Measurements from ENCODE around the gene ZFX. TPM values are rescaled to one million over a fixed set of nuclear protein-coding genes. Genes with fewer than 3 reads are reported as not detected.

The ZFX gene
- total RNA-seq, 4 donors from 2014 or later: 42.9 to 63.3 (median 57.3) TPM

GRCh38 chrX:24226176-24226575 lies 76.6 kb downstream of the ZFX start:
- Histone ChIP-seq H3K27me3 (no peaks in the 10 kb centered on the region), H3K4me3 (no peak overlapping the region), H3K4me1 (no peaks in the 10 kb centered on the region), H3K9me3 (no peaks in the 10 kb centered on the region), H3K27ac (no peak overlapping the region), H3K36me3 (no peaks in the 10 kb centered on the region)
- in situ Hi-C loops (cut with MboI; ENCODE audit: low sequenced_read_pairs in 4 of 4) (loop anchor here in 2 of 4 donors (25.0 kb wide), 1 partner anchor 139 kb away; no protein-coding TSS in a partner anchor), intact Hi-C loops (cut with DNase I; ENCODE audit: low total_unique reads) (no loop called here)
- ATAC-seq: no peak
- DNase-seq: no peak
- TF ChIP-seq CTCF (IDR thresholded peaks at IDR 0.05 in 4 of 5, conservative IDR thresholded peaks at IDR 0.05 in 1 of 5) (no peak), POLR2A (IDR thresholded peaks at IDR 0.05) (no peak)

GRCh38 chrX:24228596-24228995 lies 79.1 kb downstream of the ZFX start:
- TF ChIP-seq CTCF (IDR thresholded peaks at IDR 0.05 in 4 of 5, conservative IDR thresholded peaks at IDR 0.05 in 1 of 5) (no peak), POLR2A (IDR thresholded peaks at IDR 0.05) (no peak)
- DNase-seq (no peak), ATAC-seq (no peak)
- Histone ChIP-seq H3K9me3 (no peaks in the 10 kb centered on the region), H3K27ac (no peak overlapping the region), H3K36me3 (no peaks in the 10 kb centered on the region), H3K27me3 (no peaks in the 10 kb centered on the region), H3K4me1 (no peaks in the 10 kb centered on the region), H3K4me3 (no peak overlapping the region)
- intact Hi-C loops (cut with DNase I; ENCODE audit: low total_unique reads): no loop called here
- in situ Hi-C loops (cut with MboI; ENCODE audit: low sequenced_read_pairs in 4 of 4): loop anchor here in 2 of 4 donors (25.0 kb wide), 1 partner anchor 141 kb away; no protein-coding TSS in a partner anchor

GRCh38 chrX:24229400-24229879 lies 79.9 kb downstream of the ZFX start:
- ATAC-seq (no peak), DNase-seq (no peak)
- Histone ChIP-seq H3K27ac (no peak overlapping the region), H3K4me1 (no peaks in the 10 kb centered on the region), H3K4me3 (no peak overlapping the region), H3K36me3 (no peaks in the 10 kb centered on the region), H3K27me3 (no peaks in the 10 kb centered on the region), H3K9me3 (no peaks in the 10 kb centered on the region)
- in situ Hi-C loops (cut with MboI; ENCODE audit: low sequenced_read_pairs in 4 of 4) (loop anchor here in 2 of 4 donors (25.0 kb wide), 1 partner anchor 142 kb away; no protein-coding TSS in a partner anchor), intact Hi-C loops (cut with DNase I; ENCODE audit: low total_unique reads) (no loop called here)
- TF ChIP-seq CTCF (IDR thresholded peaks at IDR 0.05 in 4 of 5, conservative IDR thresholded peaks at IDR 0.05 in 1 of 5) (no peak), POLR2A (IDR thresholded peaks at IDR 0.05) (no peak)

- no peak for DNase-seq
- intact Hi-C loops (cut with DNase I; ENCODE audit: low total_unique reads) (no loop called here), in situ Hi-C loops (cut with MboI; ENCODE audit: low sequenced_read_pairs in 4 of 4) (loop anchor here in 2 of 4 donors (10.0 to 25.0 kb wide), 2 partner anchors 143 to 315 kb away; no protein-coding TSS in a partner anchor)
- Histone ChIP-seq H3K27me3 (no peaks in the 10 kb centered on the region), H3K36me3 (no peaks in the 10 kb centered on the region), H3K4me3 (no peak overlapping the region), H3K9me3 (no peaks in the 10 kb centered on the region), H3K27ac (no peak overlapping the region), H3K4me1 (no peaks in the 10 kb centered on the region)
- TF ChIP-seq POLR2A (IDR thresholded peaks at IDR 0.05): no peak
- TF ChIP-seq CTCF (IDR thresholded peaks at IDR 0.05 in 4 of 5, conservative IDR thresholded peaks at IDR 0.05 in 1 of 5): no peak
- ATAC-seq: no peak
Measured at GRCh38 chrX:24229976-24230375, 80.4 kb downstream of the ZFX start.

GRCh38 chrX:24231131-24231540 lies 81.6 kb downstream of the ZFX start:
- TF ChIP-seq POLR2A (IDR thresholded peaks at IDR 0.05): no peak
- intact Hi-C loops (cut with DNase I; ENCODE audit: low total_unique reads) (no loop called here), in situ Hi-C loops (cut with MboI; ENCODE audit: low sequenced_read_pairs in 4 of 4) (loop anchor here in 2 of 4 donors (10.0 to 25.0 kb wide), 2 partner anchors 144 to 316 kb away; no protein-coding TSS in a partner anchor)
- H3K27me3 ChIP-seq: no peaks in the 10 kb centered on the region
- no peaks in the 10 kb centered on the region for H3K36me3 ChIP-seq
- ATAC-seq (no peak), DNase-seq (no peak)
- no peak overlapping the region for H3K4me3 ChIP-seq
- H3K4me1 ChIP-seq: no peaks in the 10 kb centered on the region
- no peak overlapping the region for H3K27ac ChIP-seq
- H3K9me3 ChIP-seq: no peaks in the 10 kb centered on the region
